ENCODE measurements around the gene TRIO. TPM values are rescaled to one million over a fixed set of nuclear protein-coding genes. Genes with fewer than 3 reads are reported as not detected.

Gene TRIO
- total RNA-seq, 1 experiment from 2014 or later: 150 TPM

DNA sequence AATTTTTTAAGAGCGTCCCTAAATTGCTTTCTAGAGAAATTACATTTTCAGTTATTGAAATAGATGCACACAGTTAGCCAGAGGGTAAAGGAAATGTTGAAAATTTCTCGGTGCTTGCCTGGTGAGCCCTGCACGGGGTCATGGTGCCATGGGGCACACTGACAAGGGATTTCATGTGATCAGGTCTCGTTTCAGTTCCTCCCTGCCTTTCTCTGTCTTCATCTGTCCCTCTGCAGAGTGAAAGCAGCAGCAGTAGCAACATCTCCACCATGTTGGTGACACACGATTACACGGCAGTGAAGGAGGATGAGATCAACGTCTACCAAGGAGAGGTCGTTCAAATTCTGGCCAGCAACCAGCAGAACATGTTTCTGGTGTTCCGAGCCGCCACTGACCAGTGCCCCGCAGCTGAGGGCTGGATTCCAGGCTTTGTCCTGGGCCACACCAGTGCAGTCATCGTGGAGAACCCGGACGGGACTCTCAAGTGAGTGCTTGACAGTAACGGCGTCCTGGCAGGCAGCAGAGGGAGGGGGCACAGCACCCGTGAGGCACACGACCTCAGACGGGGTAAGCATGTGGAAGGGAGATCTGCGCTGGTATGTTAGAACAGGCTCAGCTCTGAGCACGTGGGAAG lies 349.3 kb downstream of the TRIO start:
- DNase-seq (ENCODE audit: low read depth, low spot score): no peak
- in situ Hi-C loops (cut with HindIII; ENCODE audit: low pct_unique_long_range_greater_than_20kb, low sequenced_read_pairs): no loop called here

DNA sequence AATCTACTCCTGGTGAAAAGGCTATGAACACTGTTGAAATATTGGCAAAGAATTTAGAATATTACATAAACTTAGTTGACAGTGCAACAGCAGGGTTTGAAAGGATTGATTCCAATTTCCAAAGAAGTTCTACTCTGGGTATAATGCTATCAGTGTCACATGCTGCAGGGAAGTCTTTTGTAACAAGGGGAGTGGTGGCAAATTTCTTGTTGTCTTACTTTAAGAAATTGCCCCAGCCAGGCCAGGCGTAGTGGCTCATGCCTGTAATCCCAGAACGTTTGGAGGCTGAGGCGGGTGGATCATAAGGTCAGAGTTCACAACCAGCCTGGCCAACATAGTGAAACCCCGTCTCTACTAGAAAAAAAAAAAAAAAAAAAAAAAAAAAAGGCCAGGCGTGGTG lies 352.2 kb downstream of the TRIO start:
- in situ Hi-C loops (cut with HindIII; ENCODE audit: low pct_unique_long_range_greater_than_20kb, low sequenced_read_pairs): no loop called here
- no peak for DNase-seq (ENCODE audit: low read depth, low spot score)

DNA sequence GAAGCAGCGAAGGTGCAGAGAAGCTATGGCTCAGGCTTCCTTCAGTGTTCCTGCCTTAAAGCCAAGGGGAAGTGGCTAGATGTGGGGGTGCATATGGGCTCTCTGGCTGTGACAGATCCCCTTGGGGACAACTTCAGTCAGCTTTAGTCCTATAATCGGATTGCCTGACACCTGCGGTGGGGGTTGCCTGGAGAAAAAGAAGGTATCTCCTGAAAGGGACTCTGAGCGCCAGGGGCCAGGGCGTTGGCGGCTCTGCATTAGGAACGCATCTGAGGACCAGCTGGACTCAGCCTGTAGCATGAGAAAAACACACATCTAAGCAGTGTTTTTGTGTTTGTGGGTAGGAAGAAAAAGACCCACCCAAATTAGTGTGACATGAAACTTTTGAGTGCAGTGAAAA lies 354.2 kb downstream of the TRIO start:
- in situ Hi-C loops (cut with HindIII; ENCODE audit: low pct_unique_long_range_greater_than_20kb, low sequenced_read_pairs): no loop called here

DNA sequence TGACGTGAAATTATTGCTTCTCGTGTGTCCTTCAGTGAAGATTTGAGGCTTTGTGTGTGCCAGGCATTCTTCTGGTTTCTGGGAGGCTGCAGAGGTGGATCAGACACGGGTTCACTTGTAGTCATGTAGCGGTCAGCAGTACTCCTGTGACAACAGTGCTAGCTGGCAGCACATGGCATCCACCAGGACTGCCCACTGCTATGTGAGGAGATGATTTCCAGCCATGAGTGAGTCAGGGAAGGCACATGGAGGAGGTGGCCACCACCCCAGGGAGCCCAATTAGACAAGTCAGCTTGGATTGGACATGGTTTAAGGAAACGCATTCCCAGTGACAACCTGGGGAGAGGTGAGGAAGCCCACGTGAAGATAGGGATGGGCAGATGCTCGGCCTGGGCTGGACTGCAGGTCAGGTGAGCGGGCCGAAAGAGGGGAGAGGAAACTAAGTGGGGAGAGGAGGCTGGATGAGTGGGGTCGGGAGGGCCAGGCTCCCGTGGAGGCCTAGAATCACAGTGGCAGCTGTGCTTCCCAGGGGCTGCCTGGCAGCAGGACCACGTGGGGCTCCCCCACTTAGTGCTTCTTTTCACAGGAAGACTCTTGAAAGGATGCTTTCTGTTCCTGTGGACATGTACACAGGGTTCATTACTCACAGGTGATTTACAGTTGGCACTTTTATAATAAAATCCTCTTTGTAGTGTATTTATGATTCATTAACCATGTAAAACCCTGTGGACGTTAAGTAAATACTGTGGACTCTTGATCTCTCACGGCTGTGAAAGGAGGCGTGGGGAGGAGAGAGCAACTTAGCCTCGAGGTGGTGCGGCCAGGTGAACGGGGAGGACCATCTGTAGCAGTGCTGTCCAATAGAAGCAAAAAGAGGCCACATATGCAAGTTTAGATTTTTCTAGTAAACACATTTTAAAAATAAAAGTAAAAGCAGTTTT lies 358.5 kb downstream of the TRIO start:
- in situ Hi-C loops (cut with HindIII; ENCODE audit: low pct_unique_long_range_greater_than_20kb, low sequenced_read_pairs): no loop called here
- no peak for DNase-seq (ENCODE audit: low read depth, low spot score)

More for the DNA sequence above, 354.2 kb downstream of the TRIO start:
- no peak for DNase-seq (ENCODE audit: low read depth, low spot score)

DNA sequence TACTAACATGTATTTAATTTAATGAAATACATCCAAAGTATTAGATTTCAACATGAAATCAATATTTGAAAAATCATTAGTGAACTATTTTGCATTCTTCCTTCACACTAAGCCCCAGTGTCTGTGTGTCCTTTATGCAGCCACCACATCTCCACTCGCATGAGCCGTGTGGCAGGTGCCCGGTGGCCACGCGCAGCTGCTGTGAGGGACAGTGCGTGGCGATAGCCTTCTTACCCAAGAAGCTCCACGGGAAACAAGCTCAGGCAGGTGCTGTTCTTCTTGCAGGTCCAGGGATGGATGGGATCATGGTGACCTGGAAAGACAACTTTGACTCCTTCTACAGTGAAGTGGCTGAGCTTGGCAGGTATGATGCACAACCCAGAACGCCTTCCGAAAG lies 359.1 kb downstream of the TRIO start:
- in situ Hi-C loops (cut with HindIII; ENCODE audit: low pct_unique_long_range_greater_than_20kb, low sequenced_read_pairs): no loop called here
- DNase-seq (ENCODE audit: low read depth, low spot score): no peak

DNA sequence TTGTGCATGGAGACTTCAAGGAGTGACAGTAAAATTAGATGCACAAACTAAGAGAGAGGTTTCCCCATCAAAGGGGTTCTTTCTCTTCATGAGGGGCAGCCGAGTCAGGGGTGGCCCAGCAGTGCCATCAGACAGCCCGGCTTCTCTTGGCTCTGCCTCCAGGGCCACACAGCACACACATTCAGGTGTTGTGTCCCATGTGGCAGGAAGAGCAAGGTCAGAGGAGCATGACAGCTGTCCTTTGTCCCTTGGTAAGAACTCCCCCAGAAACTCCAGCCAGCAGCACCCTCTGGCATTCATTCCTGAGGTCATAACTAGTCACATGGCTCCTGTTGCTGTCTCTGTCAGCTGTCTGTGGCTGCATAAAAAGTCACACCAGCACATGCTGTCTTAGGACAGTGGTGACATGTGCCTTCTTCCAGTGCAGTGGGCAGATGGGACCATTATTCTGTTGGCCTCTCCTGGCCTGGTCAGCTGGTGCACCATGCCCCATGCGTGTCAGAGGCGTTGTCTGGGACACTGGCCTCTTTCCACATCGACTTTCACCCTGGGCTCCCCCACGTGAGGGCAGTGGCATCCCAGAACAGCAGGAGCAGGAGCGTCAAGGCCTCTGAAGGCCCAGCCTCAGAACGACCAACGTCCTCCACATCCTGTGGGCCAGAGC lies 360.0 kb downstream of the TRIO start:
- in situ Hi-C loops (cut with HindIII; ENCODE audit: low pct_unique_long_range_greater_than_20kb, low sequenced_read_pairs): no loop called here
- DNase-seq (ENCODE audit: low read depth, low spot score): peak; percentile 40

DNA sequence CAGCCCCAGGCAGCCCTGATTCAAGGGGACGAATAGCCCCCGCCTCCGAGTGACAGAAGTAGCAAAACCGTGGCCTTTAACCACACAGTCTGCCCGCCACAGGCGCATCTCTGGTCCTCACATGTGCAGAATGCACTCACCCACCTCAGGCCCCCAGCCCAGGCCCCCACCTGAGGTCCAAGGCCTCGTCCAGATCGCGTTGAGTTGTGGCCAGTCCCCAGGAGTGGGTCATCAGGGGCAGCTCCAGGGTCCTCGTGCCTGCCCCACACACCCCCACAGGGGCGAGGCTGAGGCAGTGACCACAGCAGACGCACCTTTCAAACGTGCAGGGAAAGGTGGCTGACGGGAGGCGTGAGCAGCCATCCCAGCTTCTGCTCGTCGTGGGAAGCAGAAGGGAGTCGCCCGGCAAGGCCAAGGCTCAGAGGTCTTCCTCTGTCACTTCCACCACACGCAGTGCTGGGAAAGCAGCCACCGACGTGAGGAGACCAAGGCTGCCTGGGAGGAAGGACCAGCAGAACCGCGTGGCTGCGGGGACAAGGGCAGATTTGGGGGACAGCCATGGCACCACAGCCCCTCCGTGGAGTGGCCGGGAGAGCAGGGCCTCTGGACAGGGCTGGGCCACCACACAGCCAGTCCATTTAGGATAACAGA lies 360.7 kb downstream of the TRIO start:
- in situ Hi-C loops (cut with HindIII; ENCODE audit: low pct_unique_long_range_greater_than_20kb, low sequenced_read_pairs): no loop called here
- DNase-seq (ENCODE audit: low read depth, low spot score): no peak

DNA sequence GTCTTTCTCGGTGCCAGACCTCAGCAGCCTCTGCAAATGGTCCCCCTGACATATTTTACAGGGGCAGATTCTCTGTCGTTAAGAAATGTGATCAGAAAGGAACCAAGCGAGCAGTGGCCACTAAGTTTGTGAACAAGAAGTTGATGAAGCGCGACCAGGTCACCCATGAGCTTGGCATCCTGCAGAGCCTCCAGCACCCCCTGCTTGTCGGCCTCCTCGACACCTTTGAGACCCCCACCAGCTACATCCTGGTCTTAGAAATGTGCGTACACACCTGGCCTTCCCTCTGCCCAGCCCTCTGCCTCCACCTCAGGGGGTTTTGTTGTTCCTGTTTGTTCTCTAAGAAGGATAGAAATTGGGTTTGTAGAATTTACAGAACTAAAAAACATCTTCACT lies 361.2 kb downstream of the TRIO start:
- no peak for DNase-seq (ENCODE audit: low read depth, low spot score)
- in situ Hi-C loops (cut with HindIII; ENCODE audit: low pct_unique_long_range_greater_than_20kb, low sequenced_read_pairs): no loop called here

DNA sequence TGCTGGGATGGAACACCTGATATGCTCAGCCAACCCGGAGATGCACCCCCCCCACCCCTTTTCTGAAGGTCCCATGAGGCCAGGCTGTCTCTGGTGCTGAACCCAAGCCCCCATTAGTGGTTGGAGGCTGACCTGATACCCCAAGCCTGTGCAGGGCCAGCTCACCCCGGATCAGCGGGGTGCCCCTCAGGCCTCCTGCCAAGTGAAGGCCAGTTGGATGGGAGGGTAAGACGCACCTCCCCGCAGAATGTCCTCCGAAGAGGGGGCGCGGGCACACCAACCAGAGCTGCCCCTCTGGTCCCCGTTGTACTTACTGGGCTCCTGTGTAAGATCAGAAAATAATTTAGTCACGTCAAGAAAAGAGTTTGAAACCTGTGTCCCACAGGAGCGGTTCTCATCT lies 361.7 kb downstream of the TRIO start:
- no peak for DNase-seq (ENCODE audit: low read depth, low spot score)
- in situ Hi-C loops (cut with HindIII; ENCODE audit: low pct_unique_long_range_greater_than_20kb, low sequenced_read_pairs): no loop called here

DNA sequence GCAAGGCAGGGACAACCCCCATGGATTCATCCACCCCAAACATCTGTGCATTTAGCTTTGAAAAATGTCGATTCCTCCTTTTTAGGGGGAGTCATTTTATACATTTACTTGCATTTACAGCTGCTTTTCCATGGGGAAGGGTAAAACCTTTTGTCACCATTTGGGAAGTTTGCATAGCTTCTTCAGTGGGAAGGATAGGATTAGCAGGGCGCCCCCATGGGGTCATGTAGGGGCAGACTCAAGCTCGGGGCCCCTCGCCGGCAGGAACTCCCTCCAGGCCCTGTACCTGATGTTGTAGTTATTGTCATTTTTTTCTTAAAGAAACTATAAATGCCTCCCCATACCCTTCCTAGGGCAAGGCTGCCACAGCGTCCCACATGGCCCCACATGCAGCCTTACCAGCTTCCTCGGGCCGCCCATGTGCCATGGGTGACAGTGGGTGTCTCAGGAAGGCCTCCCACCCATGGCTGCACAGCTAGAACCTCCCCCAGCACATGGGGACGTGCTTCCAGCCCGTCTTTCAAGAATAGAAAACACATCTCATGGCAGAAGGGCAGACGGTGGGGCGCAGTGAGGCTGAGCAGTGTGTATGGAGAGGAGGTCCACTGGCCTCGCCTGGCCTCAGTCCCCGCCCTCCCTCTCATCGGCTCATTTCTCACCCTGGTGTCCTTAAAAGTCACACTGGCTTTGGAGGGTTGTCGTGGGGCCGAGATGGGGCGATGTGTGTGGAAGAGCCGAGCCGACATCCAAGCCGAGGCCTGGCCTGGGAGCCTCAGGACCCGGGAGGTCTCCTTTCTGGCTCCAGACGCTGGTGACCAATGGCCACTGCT lies 362.4 kb downstream of the TRIO start:
- DNase-seq (ENCODE audit: low read depth, low spot score): peak; percentile 30
- in situ Hi-C loops (cut with HindIII; ENCODE audit: low pct_unique_long_range_greater_than_20kb, low sequenced_read_pairs): no loop called here

DNA sequence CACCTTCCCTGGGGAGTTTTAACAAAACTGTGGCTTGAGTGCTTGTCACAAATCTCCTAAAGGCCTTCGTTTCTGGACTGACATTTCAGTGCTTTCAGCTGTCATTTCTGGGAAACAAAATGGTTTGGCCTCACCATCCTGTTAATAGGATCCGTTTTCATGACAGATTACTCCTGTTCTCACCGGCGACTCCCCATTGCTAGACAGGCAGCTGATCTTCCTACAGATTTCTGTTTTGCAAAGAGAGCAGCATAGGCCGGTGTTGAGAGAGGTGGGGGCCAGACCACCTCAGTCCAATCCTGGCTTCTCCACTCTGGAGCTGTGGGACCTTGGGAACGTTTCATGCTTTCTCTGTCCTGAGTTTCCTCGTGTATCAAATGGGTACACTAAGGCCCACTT lies 363.0 kb downstream of the TRIO start:
- in situ Hi-C loops (cut with HindIII; ENCODE audit: low pct_unique_long_range_greater_than_20kb, low sequenced_read_pairs): no loop called here
- no peak for DNase-seq (ENCODE audit: low read depth, low spot score)

DNA sequence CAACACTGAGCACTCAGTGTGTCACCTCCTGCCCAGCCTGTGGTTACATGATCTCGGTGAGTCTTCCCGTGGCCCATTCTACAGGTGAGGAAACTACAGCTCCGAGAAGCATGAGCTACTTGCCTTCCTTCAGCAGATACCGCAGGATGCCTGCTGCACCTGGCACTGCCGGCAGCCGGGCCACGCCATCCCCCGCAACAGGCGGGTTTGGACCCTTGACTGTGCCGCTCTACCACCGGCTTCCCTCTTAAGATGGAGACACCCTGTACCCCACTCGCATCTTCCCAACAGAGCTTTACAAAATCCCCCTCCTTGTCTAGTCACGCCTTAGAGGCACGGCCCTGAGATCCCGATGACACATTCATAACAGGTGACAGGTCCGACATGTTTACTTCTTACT lies 363.5 kb downstream of the TRIO start:
- in situ Hi-C loops (cut with HindIII; ENCODE audit: low pct_unique_long_range_greater_than_20kb, low sequenced_read_pairs): no loop called here

DNA sequence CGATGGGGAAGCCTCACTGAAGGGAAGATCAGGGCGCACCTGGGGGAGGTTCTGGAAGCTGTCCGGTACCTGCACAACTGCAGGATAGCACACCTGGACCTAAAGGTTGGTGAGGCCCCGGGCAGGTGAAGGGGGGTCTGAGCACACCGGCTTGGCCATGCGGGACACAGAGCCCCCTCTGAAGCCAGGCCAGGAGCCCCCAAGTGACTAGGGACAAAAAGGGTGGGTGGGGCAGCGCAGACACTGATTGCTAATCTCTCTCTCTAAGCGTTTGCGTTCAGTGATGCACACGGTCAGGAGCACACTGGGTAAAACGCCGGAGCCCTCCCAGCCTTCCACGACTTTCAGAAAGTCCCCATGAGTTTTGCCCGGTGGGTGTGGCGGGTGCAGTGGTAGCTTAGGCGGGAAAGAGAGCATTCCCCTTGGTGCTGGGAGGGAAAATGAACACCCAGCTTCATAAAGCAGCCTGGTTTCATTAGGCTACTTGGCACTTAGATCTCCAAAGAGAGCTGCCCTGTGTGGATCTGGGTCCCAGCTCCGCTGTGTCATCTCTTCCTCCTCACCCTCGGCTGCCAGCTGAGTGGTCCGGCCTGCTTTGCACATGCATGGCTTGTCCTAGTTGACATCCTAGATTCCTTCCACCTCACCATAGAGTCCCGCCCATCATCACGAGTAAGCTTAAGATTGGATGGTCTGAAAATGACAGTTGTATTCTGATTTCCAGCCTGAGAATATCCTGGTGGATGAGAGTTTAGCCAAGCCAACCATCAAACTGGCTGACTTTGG lies 364.2 kb downstream of the TRIO start:
- no peak for DNase-seq (ENCODE audit: low read depth, low spot score)
- in situ Hi-C loops (cut with HindIII; ENCODE audit: low pct_unique_long_range_greater_than_20kb, low sequenced_read_pairs): no loop called here

More for the DNA sequence above, 363.5 kb downstream of the TRIO start:
- no peak for DNase-seq (ENCODE audit: low read depth, low spot score)

DNA sequence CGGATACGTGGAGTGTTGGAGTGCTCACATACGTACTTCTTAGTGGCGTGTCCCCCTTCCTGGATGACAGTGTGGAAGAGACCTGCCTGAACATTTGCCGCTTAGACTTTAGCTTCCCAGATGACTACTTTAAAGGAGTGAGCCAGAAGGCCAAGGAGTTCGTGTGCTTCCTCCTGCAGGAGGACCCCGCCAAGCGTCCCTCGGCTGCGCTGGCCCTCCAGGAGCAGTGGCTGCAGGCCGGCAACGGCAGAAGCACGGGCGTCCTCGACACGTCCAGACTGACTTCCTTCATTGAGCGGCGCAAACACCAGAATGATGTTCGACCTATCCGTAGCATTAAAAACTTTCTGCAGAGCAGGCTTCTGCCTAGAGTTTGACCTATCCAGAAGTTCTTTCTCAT lies 364.9 kb downstream of the TRIO start:
- no peak for DNase-seq (ENCODE audit: low read depth, low spot score)
- in situ Hi-C loops (cut with HindIII; ENCODE audit: low pct_unique_long_range_greater_than_20kb, low sequenced_read_pairs): no loop called here

DNA sequence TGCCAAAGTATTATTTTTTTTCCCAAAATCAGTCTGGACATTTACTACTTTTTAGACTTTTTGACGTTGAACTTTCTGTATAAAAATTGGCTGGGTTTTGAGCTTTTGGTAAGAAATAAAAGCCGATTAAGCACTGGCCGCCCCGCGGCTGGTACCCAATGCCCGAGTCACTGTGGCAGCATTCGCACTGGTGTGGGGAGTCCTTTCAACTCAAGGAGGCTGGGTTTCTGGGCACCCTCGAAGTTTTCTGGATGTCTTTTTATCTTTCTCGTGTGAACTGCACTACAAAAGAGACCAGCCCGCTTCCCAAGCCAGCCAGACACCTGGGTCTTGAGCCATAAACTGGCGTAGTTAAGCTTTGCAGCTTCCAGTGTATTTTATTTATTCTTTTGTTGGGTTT lies 366.4 kb downstream of the TRIO start:
- DNase-seq (ENCODE audit: low read depth, low spot score): no peak
- in situ Hi-C loops (cut with HindIII; ENCODE audit: low pct_unique_long_range_greater_than_20kb, low sequenced_read_pairs): no loop called here

DNA sequence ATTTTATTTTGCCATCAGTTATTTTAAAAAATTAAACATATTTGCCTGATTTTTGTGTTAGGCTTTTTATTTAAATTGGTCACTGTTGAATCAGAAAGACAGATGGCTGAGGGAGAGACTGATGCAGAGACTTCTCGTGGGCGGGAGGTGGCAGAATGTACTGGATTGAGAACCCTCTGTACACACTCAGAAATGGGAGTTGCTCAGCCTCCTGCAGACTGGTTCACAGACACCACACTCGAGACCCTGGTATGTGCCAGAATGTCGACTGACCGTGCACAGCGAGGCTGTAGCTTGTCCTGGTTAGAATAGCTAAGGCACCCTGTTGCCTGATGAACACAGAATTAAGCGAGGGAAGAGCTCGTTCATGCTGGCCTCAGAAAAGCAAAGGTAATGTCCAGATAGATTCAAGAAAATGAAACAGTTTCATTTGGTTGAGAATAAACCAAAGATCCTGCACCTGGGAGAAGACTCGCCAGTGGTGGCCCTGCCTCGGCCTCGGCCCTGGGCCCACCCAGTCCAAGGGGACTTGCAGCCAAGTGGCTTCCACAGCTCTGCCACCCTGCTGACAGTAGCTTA lies 367.1 kb downstream of the TRIO start:
- DNase-seq (ENCODE audit: low read depth, low spot score): no peak
- in situ Hi-C loops (cut with HindIII; ENCODE audit: low pct_unique_long_range_greater_than_20kb, low sequenced_read_pairs): no loop called here
